ENCODE results near the gene LPAR2.
"Not testable (repeated sequence)": the region's sequence is repeated elsewhere in the genome, so short reads cannot be mapped to it uniquely, and the experiment has no call there.

LPAR2 gene

GRCh38 chr19:19619849-19620210 lies 8.2 kb downstream of the LPAR2 start:
- no peak for DNase-seq (ENCODE audit: low read depth)
- H3K4me3 ChIP-seq (ENCODE audit: low read depth, low read length): no peak overlapping the region
- no peak for TF ChIP-seq CTCF (conservative IDR thresholded peaks at IDR 0.05; ENCODE audit: low read depth, low read length)

GRCh38 chr19:19619181-19619848 lies 8.7 kb downstream of the LPAR2 start:
- H3K4me3 ChIP-seq (ENCODE audit: low read depth, low read length): no peak overlapping the region
- no peak for TF ChIP-seq CTCF (conservative IDR thresholded peaks at IDR 0.05; ENCODE audit: low read depth, low read length)

GRCh38 chr19:19618219-19619051 lies 9.6 kb downstream of the LPAR2 start, which contains the start of gene PBX4:
TSS of gene PBX4 (minus strand) at chr19:19618687. CDS start at chr19:19618629, 58 bp downstream.
- DNase-seq (ENCODE audit: low read depth): peak; percentile 91
- peak within 1 kb of the TSS; percentile 57 for H3K4me3 ChIP-seq (ENCODE audit: low read depth, low read length)
- no peak for TF ChIP-seq CTCF (conservative IDR thresholded peaks at IDR 0.05; ENCODE audit: low read depth, low read length)

More at GRCh38 chr19:19619181-19619848, 8.7 kb downstream of the LPAR2 start:
- no peak for DNase-seq (ENCODE audit: low read depth)

GRCh38 chr19:19615086-19615485 lies 12.9 kb downstream of the LPAR2 start:
- no peak for TF ChIP-seq CTCF (conservative IDR thresholded peaks at IDR 0.05; ENCODE audit: low read depth, low read length)
- no peak for DNase-seq (ENCODE audit: low read depth)
- H3K4me3 ChIP-seq (ENCODE audit: low read depth, low read length): no peak overlapping the region

- TF ChIP-seq CTCF (conservative IDR thresholded peaks at IDR 0.05; ENCODE audit: low read depth, low read length): no peak
- DNase-seq (ENCODE audit: low read depth): no peak
- H3K4me3 ChIP-seq (ENCODE audit: low read depth, low read length): no peak overlapping the region
These were observed 14.5 kb downstream of the LPAR2 start for GRCh38 chr19:19613506-19613905.

GRCh38 chr19:19610376-19611202 lies 17.4 kb downstream of the LPAR2 start:
- DNase-seq (ENCODE audit: low read depth): peak; percentile 83
- no peak for TF ChIP-seq CTCF (conservative IDR thresholded peaks at IDR 0.05; ENCODE audit: low read depth, low read length)
- no peak overlapping the region for H3K4me3 ChIP-seq (ENCODE audit: low read depth, low read length)

- not testable (repeated sequence) for DNase-seq (ENCODE audit: low read depth)
These were observed 21.3 kb downstream of the LPAR2 start for GRCh38 chr19:19606686-19607085.

More at GRCh38 chr19:19606686-19607085, 21.3 kb downstream of the LPAR2 start:
- not testable (repeated sequence) for H3K4me3 ChIP-seq (ENCODE audit: low read depth, low read length)
